Measurements from ENCODE around the gene LGALS8.
"Not testable (repeated sequence)": the region's sequence is repeated elsewhere in the genome, so short reads cannot be mapped to it uniquely, and the experiment has no call there.

LGALS8 gene

DNA sequence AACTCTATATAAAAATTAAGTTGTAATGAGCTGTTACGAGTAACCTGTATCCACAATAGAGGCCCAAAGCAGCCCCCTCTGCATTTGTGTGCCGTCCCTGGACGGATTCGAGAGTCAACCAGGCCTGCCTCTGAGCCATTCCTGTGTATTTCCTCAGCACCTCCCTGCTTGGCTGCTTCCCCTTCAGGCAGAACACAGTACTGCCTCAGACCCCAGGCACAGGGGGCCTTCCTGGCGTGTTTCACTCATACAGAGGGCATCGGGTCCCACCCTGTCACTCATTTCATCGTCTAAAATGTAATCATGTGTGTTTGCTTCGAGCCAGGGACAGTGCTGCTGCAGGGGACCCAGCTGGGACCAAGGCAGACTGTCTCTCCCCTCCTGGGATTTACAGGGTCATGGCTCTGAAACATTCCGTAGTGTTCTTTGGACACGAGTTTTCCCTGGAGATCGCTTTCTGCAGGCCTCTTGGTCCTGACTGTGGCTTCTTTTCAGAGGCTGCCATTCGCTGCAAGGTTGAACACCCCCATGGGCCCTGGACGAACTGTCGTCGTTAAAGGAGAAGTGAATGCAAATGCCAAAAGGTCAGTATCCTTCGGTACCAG, 19.4 kb downstream of the LGALS8 start:
- no peak for DNase-seq

DNA sequence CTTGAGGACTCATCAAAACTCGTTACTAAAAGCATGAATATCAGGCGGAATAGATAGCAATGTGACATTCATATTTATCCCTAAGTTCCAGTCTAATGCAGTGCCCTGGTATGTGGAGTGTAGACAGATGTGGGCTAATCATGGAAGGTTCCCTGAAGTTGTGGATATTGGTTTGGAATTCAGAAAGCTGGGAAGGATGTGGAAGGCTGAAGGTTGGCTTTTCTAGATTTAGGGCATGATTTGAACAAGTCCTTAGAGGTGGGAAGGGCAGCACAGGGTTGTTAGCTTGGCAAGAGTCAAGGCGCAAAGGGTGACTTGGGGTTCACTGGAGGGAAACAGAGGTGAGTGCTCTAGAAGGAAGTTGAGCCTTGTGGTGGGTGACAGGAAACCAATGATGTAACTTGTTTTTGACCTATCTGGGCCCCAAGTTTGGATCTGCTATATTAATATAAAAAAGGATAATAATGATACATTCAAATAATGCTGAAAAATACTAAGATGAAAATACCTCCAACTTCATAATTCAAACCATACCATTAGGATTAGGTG, 21.9 kb downstream of the LGALS8 start:
- DNase-seq, result no peak

DNA sequence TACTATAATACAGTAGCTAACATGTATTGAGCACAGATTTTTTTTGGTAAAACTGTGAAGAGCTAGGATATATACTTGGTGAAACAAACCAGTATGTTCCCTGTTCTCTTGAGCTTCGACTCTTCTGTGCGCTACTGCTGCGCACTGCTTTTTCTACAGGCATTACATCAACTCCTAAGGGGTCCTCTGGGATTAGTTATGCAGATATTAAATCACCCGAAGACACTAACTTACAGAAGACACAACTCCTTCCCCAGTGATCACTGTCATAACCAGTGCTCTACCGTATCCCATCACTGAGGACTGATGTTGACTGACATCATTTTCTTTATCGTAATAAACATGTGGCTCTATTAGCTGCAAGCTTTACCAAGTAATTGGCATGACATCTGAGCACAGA, 24.7 kb downstream of the LGALS8 start:
- DNase-seq, result no peak

DNA sequence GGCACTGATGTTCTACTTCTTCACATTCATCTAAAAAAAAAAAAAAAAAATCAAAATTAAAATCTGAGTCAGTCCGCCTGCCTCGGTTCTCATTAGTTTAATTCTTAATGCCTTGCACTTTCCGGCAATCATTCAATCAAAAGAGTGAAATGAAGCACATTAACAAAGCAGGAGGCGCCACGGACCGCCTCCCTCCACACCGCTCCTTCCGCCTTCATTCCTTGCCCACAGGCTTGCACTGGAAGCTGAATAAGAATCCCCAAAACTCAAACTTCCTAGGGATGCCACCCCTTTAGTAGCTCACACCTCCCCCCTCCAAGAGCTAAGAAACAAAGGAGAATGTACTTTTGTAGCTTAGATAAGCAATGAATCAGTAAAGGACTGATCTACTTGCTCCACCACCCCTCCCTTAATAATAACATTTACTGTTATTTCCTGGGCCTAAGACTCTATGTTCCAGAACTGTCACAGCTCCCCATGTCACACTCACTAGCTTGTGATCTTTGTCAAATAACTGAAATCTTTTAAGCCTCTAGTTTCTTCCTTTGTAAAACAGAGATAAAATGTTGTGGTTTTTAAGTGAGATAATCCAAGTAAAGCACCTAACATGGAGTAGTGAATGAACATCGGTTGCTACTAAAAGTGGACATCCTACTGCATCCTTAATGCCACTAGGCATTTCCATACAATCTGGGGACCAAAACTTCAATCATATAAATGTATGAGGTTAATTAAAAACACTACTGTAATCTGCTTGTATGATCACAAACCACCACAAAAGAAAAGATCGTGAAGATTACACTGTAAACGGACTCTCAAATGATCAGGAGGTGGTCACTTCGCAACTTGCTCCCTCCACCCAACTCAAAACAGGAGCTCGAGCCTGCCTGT, 27.4 kb downstream of the LGALS8 start:
- DNase-seq, result no peak

DNA sequence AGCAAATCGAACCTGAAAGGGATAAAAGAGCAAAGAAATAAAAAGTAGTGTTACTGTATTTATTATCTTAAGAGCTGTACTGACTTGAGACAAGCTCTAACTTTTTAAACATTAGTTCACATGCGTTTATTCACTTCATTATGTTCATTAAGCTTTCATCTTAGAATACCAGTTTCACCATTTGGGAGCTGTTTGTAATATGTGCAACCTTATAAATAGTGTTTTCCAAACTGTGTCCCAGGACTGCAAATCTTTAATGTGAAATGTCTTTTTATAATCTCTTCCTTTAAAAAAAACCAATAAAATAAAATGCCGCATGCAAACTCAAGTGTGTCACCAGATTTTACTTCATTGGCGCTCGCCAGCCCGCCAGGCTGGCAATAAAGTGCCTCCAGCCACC, 28.3 kb downstream of the LGALS8 start:
- DNase-seq, result no peak

DNA sequence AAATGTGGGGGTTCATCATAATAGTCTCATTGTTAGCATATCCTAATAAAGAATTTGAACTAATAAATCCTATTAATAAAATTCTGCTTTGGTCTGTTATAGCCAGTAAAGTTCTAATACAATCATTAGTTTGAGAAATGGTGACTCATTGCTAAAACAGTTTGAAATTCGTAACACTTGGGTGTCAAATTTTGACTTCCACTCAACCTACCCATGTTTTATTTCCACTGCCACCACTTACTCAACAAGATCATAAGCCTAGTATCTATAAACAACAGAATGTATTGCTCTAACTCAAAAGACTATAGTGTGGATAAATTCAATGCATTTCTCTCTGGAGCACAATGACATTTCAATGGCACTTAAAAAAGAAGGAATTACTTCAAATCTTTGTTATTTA, 29.1 kb downstream of the LGALS8 start:
- no peak for DNase-seq

DNA sequence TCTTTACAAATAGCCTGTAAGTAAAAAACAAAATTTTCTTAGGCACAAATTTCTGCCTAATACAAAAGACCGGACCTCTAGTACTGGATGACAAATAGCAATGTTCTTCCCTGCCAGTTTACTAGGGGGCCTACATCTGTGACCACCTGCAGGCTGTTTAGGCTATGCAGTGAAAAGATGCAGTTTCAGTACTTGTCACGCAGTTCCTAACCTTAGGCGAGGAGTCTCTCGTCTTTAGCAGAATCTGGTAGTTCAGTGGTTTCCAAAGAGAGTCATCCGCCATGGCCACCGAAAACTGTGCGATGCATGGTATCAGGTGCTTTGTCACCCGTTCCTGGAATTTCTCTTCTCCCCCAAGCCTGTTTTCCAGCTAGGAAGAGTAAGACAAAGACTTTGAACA, 29.6 kb downstream of the LGALS8 start:
- no peak for DNase-seq

DNA sequence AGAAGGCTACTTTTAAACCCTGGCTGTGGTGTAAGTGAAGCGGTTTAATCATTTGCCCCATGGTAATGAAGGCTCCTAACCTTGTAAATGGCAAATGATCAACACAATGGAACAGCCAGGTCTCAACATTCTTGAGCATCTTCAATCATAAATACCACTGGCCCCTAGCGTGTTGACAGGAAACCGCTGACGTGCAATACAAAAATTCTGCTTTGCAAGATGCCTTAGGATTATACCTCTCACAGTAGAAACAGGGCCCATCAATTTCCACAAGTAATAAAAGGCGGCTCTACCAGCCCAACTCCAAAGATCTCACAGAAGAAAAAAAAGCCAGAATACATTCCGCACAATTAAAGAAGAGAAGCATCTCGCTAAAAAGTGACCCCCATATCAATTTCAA, 32.8 kb downstream of the LGALS8 start:
- DNase-seq, result no peak

DNA sequence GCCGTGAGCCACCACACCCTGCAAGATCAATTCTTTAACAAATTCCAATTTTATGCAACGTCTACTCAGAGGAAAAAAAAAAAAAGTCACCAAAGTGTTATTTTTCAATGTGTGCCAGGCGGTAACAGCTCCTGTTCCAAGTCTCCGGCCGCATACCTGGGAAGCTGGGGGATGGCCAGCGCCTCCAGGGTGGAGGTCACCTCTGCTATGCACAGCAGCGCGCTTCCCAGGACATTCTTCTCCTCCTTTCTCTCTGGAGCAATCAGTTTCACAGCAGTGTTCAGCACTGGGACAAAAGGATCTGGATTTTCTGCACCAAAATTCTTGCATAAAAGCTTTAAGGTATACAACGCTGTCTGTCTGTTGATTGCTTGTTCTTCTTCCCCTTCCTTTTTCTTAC, 34.3 kb downstream of the LGALS8 start:
- DNase-seq, result no peak

DNA sequence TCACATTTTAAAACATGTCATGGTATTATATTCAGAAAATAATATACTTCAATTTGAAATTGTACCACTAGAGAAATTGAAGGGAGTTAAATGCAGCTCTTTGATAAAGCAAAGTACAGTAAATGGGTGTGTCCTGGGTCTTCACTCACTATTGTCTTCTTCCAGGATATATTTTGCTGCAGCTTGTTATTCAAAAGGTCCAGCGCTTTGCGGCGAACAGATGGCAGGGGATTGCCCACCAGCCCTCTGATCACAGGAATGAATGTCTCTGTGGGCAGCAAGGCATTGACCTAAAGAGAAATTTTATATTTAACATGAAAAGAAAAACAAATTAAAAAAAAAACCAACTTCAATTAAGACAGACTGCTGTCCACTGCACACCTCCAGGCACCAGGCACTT, 35.1 kb downstream of the LGALS8 start:
- DNase-seq, result no peak

DNA sequence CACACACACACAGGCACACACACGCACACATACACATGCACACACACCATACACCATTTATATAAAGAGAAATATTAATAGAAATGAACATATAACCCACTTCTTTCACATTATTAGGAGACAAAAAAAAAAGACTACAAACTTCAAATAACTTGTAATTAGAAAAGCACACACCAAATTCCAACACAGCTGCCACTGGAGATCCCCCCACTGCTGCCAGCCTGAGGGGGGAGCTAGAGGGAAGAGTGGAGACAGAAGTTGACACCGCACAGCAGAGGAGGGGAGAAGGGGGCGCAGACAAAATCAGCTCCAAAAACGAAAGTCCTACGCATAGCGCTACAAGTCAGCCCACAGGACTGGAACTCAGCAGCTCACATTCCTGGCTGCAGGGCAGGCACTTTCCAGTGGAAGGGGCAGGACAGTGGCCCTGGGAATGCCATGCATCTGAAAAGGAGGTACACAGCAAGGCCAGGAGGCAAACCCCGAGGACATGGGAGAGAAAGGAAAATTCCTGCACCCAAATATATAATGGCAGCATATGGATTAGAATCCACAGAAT, 36.5 kb downstream of the LGALS8 start:
- DNase-seq, result no peak

DNA sequence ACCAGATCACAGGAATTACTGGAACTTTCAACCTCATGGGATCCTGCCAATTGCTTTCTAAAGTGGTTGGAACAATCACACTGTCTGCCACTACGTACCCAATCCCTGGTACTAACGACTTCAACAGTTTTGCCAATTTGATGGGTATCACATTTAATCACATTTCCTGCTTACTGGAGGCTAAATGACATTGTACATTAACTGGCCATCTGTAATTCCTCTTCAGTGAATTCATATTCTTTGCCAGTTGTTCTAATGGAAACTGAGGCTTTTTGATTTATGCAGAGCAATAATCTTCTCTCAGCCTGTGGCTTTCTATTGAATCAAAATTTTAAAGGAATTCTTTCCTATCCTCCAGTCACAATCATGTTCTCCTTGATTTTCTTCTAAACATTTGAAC, 38.2 kb downstream of the LGALS8 start:
- no peak for DNase-seq

DNA sequence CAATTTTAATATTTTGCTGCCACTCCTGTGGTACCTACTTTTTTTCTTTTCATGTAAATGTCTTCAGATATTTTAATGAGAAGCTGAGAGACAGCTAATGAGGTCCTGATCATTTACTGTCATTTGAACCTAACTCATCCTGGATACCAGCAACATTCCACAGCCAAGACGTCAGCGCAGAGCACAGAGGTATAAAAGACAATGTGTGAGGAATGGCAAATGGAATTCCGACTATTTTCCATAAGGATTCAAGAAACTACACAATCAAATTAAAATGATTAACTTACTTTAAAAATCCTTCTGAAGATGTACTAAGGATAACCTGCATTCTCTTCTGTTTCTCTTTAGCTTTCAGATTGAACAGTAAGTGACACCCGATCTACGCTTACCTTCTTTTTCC, 41.7 kb downstream of the LGALS8 start:
- no peak for DNase-seq

DNA sequence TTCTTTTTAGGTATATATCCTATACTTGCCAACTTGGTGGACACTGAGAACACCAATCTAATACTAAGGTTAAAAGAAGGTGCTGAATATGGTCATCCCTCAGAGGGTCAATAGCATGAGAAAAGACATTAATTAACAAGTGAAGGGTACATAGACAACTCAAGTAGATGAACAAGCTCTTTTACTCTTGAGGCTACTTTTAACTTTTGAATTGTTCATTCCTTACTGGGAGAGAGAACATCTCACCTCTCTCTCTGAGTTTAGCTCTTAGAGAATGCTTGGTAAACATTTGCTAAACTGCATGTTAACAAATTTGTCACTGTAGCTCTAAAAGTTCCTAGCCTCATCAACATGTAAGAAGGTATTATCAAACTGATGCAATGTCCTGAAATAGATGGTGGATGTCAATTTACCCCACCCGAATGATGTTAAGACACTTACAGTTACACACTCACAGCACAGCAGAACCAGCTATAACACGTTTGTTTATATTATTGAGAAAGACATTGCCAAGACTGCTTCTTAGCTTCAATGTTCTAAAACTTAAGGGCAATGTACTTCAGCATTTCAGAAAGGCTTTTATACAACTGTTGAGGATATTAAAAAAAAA, 44.6 kb downstream of the LGALS8 start:
- DNase-seq, result no peak

DNA sequence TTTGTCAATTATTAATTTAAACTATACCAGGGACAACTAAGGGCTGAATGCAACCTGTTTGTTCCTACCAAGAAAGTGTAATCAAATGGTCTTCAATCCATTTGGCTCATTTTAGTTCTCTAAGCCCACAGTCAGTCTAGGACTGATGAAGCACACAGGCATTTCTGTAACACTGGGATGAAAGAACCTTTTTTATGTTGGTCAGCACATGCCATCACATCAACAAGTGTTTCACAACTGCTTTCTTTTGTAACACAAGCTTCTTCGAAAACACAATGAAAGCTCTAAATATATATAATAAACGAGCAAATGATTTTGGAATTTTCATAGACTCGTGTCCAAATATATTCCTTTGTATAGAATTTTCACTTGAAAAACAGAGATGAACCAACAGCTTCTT, 51.7 kb downstream of the LGALS8 start:
- no peak for DNase-seq

DNA sequence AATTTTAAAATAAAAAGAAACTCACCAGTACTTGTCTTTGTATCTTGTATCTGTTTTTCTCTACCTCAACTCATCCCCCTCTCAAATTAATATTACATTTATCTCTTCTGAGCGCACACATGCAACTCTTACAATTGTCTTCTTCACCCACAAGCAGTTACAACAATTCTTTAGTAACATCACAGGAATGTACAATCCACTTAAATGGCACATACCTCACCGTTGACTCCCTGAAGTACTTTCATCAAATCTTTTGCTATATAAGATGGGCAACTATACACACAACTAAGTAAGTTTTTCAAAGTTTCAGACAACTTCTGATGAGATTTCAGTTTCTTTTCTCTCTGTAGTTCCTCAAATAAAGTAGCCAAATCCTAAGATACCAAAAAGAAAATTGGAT, 52.2 kb downstream of the LGALS8 start:
- no peak for DNase-seq

DNA sequence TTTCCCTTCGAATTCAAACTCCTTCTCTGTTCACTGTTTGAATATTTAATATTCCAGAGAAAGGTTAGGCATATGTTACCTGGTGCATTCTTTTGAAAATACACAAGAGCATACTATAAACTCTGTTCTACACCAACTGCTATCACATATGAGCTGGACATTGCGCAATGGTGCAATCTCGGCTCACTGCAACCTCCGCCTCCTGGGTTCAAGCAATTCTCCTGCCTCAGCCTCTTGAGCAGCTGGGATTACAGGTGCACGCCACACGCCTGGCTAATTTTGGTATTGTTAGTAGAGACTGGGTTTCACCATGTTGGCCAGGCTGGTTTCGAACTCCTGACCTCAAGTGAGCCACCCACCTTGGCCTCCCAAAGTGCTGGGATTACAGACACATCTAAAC, 53.3 kb downstream of the LGALS8 start:
- DNase-seq, result not testable (repeated sequence)

DNA sequence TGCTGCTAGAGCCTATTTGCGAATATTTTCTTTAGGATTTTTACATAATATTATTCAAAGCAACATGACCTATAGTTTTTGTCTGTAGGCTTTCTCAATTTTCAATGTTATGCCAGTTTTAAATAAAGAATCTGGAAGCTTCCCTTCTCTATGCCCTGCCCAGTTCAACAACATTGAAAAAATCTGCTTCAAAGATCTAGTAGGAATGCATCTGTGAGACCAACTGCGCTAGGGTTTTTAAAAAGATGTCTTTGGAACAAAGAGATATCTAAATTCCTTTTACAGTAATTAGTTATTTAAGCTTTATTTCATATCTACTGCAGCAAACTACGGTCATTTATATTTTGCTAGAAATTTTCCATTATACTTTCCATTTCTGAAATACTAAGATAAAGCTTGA, 54.9 kb downstream of the LGALS8 start:
- DNase-seq, result no peak

DNA sequence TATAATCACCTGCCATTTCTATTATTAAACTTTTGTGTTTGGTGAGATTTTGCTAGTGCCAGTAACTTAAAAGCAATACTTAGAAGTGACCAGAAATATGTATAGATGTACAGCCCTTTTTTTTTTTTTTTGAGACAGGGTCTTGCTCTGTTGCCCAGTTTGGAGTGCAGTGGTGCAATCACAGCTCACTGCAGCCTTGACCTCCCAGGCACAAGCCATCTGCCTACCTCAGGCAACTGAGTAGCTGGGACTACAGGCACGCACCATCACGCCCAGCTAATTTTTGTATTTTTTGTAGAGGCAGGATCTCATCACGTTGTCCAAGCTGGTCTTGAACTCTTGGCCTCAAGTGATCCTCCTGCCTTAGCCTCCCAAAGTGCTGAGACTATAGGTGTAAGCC, 56.6 kb downstream of the LGALS8 start:
- not testable (repeated sequence) for DNase-seq

DNA sequence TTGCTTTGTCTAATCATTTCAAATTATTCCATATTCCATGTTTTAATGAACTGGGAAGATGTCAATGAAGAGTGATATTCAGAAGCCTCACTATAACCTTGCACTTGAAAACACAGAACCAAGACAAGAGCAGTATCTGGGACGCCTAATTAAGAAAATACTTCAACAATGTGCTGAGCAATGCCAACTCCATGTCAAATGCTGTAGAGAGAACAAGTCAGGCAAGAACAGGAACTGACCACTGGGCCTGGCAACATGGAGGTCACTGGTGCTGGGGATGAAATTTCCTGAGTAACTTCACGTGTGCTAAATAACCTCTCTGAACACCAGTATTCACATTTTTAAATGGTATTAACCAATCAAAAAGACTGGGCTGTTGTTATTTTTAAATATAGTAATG, 57.7 kb downstream of the LGALS8 start:
- no peak for DNase-seq

DNA sequence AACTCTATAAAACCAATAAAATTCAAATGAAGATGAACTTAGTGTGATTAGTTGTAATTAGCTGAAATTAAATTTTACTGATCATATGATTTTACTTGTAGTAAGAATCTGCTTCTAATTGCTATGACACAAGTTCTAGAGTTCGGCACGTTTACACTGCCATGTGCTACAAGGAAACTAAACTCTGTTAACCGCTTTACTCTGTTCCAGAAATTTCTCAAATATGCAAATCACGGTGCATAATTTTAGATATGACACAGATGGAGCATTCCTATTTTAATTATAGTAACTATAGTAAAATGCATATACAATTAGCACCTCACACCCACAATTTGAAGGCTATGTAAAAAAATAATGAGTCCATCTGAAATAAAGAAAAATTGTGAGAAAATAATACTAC, 65.7 kb downstream of the LGALS8 start:
- no peak for DNase-seq

DNA sequence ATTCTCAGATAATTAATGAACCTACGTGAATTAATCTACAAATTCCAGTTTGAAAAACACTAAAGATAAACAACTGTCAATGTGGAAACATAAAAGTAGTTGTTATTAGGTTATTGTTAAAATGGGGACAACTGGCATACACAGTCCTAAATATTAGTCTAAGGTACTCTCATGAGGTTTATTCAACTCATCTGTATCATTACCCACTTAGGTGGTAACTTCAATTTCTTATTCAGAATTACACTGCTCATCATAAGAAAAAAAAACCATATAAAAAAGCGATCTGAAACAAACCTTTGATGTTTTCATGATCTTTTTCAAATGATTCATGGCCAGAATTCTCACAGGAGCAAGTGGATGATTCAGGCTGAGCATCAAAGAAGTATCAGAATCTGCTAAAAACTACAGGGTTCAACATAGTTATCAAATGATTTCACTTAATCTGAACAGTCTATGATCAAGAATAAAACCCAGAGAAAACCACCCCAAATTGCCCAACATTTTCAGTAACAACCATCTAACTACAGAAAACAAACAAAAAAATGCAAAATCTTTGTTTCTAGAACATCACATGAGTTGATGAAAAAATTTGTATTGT, 66.9 kb downstream of the LGALS8 start:
- DNase-seq, result no peak

DNA sequence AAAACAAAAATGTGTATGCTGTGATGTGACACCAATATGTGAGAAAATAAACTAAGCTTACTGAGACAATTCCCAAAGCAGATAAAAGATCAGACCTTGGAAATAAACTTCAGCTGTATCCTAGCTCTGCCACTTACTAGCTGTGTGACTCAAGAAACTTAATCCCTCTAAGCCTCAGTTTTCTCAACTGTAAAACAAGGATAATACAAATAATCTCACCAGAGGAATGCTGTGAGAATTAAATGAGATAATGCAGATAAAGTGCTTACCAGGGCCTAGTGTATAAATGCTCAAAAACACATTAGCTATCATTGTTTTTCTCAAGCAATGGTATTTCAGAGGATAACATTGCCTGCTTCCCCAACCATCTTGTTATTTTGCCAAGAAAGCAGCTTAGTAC, 78.4 kb downstream of the LGALS8 start:
- DNase-seq, result no peak
